NCI-H2171 (cell line): ENCODE data around the gene KIF26A.

Experiments used
- DNase-seq: peaks from one replicate; lab custom pipeline; 2025; lab: John Stamatoyannopoulos, UW

The KIF26A gene

GRCh38 chr14:104177411-104177810, 39.0 kb downstream of the KIF26A start:
- DNase-seq = no peak

GRCh38 chr14:104178279-104178678, 39.9 kb downstream of the KIF26A start:
- DNase-seq = no peak

GRCh38 chr14:104179126-104179525, 40.7 kb downstream of the KIF26A start:
- DNase-seq = no peak

- no peak for DNase-seq
These were observed 41.3 kb downstream of the KIF26A start for GRCh38 chr14:104179564-104180129.

DNA sequence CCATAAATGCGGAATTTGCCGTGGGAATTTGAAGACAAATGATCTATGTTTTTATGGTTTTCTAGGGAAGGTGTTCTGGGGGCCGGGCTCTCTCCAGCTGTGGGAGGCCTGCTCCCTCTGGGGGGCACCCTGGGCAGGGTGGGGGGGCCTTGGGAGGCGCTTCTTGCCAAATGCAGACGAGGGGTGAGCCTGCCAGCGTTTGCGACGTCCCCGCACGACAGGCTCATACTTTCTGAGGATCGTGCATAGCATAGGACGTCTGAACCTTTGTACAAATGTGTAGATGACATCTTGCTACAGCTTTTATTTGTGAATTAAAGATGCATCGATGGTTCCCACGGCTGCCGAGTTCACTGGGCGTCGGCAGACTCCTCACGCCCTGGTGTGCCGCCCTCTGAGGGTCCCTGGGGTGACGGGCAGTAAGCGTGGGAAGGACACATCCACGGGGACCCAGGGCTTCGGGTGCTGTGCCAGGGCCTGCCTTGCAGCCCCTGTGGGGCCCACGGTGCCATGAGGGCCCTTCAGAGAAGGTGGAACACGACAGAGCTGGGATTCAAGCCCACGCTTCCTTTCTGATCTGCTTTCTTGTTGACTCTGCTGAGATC, 42.3 kb downstream of the KIF26A start:
- DNase-seq = no peak

DNA sequence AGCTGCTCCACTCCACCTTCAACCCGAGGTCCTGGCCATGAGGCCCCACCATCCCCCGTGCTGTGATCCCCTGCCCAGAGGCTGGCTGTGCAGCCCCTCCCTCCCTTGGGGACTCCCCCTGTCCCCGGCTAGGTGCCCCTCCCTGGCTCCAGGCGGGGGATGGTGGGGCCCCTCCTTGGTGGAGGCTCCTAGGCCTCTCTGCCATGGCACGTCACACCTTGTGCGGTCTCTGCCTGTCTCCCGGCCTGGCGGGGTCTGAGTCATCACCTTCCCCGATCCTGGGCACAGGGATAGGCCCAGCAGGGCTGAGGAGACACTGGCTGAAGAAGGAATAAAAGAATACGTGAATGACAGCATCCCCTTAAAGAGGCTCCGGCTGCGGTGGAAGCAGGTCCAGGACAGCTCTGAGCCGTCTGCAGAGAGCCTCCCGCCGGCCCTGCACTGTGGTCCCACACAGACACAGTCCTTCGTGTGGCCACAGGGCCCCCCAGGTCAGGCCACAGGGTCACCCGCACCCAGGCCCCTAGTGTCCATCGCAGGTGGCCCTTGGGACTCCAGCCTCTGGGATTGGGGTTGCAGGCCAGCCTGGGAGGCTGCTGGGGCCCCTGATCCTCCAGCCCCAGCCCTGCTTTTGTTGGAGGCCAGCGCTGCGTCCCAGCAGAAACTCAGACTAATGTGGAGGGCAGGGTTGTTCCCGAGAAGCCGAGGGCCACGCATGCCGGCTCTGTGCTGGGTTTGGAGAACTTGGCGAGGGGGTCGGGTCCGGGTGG, 43.6 kb downstream of the KIF26A start:
- no peak for DNase-seq

DNA sequence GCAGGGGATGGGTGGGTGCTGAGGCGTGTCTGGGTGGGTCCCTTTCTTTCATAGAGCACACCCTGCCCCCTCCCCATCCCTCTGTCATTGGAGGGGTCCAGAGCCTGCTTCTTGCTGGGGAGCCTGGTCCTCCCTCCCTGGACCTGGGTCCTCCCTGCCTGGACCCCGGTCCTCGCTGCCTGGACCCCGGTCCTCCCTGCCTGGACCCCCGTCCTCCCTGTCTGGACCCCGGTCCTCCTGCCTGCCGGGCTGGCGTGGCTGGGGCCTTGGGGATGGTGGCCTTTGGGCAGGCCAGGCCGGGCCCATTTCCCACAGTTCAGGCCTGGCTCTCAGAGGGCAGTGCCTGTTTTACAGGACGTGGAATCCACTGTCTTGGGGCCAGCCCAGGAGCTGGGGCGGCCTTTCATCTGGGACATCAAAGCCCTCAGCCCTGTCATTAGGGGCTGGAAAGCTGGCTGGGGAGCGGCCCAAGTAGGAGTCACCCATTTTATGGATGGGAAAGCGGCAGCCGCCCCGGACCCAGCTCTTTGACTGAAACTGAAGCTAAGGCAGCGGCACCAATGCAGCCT, 44.6 kb downstream of the KIF26A start:
- DNase-seq = no peak

- DNase-seq = no peak
These were observed 45.4 kb downstream of the KIF26A start for GRCh38 chr14:104183796-104184195.

DNA sequence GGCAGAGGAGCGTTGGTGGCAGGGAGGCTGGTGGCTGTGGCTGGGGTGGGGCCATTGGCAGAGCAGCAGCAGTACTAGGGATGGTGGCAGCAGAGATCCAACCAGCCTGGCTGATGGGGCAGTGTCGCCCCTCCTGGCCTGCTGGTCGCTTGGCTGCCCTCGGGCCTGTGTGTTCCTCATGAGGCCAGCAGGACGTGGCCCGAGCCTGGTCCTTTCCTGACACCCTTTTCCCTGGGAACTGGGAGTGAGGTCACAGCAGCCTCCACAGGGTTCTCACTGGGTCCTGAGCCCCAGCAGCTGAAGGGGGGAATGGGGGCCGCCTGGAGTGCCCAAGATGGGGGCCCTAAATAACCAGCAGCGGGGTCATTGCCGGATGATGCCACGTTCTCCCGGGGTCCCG, 46.1 kb downstream of the KIF26A start:
- DNase-seq = no peak

GRCh38 chr14:104184911-104185499, 46.6 kb downstream of the KIF26A start:
- no peak for DNase-seq

DNA sequence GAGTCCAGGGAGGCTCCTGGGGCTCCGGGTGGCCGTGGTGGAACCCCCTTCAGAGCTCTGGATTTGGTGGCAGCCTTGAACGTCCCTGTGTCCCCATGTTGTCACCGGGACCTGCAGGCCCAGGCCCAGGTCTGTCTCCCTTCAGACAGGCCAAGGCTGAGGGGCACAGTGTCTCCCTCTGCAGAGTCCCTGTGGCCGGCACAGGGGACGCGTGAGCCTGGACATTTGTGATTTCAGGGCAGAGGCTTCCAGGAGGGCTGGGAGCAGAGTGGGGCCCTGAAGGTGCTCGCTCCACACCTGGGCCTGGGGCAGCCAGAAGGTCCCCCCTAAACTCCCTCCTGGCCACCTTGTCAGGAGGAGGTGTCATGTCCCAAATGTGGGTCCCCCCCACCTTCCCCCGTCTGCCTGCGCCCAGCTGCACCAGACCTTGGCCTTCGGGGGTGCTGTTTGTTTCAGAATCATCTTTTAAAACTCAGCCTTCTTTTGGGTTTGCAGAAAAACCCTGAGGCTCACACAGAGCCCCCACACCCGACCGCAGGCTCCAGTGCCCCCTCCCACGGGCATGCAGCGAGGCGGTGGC, 47.6 kb downstream of the KIF26A start:
- DNase-seq = no peak

GRCh38 chr14:104186575-104186974, 48.2 kb downstream of the KIF26A start:
- DNase-seq = no peak

DNA sequence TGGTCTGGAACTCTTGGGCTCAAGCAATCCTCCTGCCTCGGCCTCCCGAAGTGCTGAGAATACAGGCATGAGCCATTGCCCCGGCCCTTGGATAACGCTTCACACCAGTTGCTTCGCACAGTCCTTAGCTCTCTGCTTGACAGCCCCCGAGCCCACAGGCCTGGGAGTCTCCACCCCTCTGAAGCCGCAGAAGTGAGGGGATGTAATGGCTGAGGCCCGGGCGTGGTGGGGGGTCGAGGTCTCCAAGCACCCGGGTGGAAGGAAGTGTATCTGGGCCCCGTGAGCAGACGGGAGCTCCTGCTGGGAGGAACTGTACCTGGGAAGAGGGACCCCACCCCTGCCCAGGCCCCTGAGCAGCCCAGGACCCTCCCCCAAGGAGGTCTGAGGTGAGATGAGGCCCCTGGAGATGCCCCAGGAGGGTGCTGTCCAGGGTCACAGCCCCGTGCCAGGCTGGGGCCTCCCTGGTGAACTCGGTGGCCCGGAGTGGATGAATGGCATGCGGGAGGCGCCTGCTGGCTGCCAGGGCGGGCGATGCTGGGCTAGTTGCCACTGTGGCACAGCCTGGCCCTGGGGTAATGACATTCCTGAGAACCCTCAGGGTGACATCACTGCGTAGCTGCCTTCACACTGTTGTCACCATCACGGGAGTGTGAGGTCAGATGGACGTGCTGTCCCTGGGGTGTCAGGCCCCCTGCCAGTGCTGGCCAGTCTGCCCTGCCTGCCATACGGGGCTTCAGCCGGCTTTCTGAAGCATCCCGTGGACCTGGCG, 48.9 kb downstream of the KIF26A start:
- no peak for DNase-seq

- DNase-seq = no peak
These were observed 49.7 kb downstream of the KIF26A start for GRCh38 chr14:104187931-104188726.

DNA sequence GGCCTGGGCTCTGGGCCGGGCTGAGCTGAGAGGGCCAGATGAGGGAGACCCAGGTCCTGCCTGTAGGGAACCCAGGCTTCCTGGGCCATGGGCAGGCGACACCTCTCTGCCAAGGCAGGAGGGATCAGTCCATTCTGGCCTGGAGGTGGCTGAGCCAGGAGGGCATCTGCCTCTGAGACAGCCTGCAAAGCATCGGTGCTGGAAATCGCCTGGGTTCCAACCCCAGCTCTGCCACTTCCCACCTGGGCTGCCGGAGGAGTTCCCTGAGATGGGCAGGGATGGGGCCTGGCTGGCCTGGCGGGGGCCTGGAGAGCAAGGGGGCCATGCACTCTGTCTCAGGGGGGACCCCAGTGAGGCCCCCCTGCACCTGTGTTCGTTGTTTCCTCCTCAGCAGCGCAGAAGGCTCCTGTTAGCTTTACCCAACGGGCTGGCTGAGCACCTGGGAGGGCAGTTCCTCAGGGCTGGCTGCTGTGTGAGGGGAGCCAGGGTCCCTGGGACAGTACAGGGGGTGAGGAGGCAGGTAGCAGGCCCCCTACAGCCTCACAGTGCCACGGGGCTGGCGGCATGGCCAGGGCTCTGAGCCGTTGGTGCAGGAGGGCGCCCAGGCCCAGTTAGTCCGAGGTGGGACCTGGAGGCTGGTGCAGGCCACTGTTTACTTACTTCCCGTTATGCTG, 50.5 kb downstream of the KIF26A start:
- DNase-seq = no peak

- no peak for DNase-seq
These were observed 51.4 kb downstream of the KIF26A start for GRCh38 chr14:104189629-104190335.

GRCh38 chr14:104190396-104191000, 52.1 kb downstream of the KIF26A start:
- no peak for DNase-seq

DNA sequence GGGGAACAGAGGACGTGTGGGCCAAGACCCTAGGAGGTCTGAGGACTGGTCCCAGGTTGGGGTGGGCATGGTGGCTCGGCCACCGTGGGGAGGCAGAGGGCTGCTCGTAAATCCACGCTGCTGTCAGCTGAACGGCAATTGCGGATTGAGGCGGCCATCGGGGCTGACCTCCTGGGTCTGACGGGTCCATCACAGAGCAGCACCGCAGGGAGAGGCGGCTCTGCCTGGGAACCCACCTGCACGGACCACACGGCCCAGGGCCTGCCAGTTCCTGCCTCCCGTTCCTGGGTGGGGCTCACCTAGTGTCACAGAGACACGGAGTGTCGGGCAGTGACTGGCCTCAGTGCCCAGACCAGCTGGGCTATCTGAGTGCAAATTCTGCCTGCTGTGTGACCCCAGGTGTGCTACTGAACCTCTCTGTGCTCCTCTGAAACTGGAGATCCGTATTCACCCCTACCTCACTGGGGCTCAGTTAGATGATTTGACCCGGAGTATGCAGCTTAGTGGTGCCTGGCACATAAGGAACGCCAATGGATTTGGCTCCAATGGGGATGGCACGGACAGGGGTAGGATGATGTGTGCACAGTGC, 53.1 kb downstream of the KIF26A start:
- no peak for DNase-seq
